HK-2 (cell line): Measurements from ENCODE around the gene TP53I13.

Experiments
- DNase-seq: peaks from one replicate; pipeline ENCODE4 v3.0.0-alpha.2; 2018; ENCODE audit not compliant: unreplicated experiment

TP53I13 gene

GRCh38 chr17:29567554-29568330, 759 bp upstream of the TP53I13 start:
- peak; percentile 77 for DNase-seq

GRCh38 chr17:29569245-29569950, 897 bp downstream of the TP53I13 start:
- DNase-seq: peak; percentile 39

GRCh38 chr17:29570521-29570920, 2.0 kb downstream of the TP53I13 start:
- DNase-seq: no peak

- DNase-seq: no peak
These were observed 3.0 kb downstream of the TP53I13 start for GRCh38 chr17:29571486-29571882.

- DNase-seq: no peak
These were observed 3.6 kb downstream of the TP53I13 start for GRCh38 chr17:29571883-29572681.

GRCh38 chr17:29572691-29573557, 4.4 kb downstream of the TP53I13 start:
- no peak for DNase-seq

GRCh38 chr17:29573558-29573869, 5.0 kb downstream of the TP53I13 start:
- no peak for DNase-seq

- no peak for DNase-seq
These were observed 5.6 kb downstream of the TP53I13 start for GRCh38 chr17:29573871-29574731.

- DNase-seq: no peak
These were observed 6.4 kb downstream of the TP53I13 start for GRCh38 chr17:29574732-29575510.

- no peak for DNase-seq
These were observed 7.2 kb downstream of the TP53I13 start for GRCh38 chr17:29575511-29576213.

GRCh38 chr17:29576214-29577000, 7.9 kb downstream of the TP53I13 start:
- DNase-seq: no peak

GRCh38 chr17:29577001-29577370, 8.5 kb downstream of the TP53I13 start:
- no peak for DNase-seq

- no peak for DNase-seq
These were observed 9.1 kb downstream of the TP53I13 start for GRCh38 chr17:29577385-29578211.

- no peak for DNase-seq
These were observed 10.4 kb downstream of the TP53I13 start for GRCh38 chr17:29578626-29579485.

- DNase-seq: peak; percentile 86
These were observed 11.6 kb downstream of the TP53I13 start for GRCh38 chr17:29579866-29580771.
